ENCODE measurements around the gene TACC2.

The TACC2 gene

DNA sequence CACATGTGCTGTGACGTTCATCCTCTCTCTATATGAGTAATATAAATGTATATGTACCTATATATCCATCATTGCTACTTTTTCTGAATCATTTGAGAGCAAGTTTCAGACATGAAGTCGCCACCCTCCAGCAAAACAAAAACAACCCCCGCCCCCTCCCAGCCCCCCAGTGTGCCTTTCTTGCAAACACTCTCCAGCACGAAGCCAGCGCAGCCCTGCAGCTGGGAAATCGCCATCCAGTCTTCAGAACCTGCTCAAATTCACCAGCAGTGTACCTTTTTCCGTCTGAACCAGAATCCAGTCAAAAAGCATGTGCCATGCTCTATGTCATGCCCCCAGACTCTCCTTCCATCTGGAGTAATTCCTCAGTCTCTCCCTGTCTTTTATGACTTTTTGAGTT lies 135.8 kb downstream of the TACC2 start:
- no peak for DNase-seq

DNA sequence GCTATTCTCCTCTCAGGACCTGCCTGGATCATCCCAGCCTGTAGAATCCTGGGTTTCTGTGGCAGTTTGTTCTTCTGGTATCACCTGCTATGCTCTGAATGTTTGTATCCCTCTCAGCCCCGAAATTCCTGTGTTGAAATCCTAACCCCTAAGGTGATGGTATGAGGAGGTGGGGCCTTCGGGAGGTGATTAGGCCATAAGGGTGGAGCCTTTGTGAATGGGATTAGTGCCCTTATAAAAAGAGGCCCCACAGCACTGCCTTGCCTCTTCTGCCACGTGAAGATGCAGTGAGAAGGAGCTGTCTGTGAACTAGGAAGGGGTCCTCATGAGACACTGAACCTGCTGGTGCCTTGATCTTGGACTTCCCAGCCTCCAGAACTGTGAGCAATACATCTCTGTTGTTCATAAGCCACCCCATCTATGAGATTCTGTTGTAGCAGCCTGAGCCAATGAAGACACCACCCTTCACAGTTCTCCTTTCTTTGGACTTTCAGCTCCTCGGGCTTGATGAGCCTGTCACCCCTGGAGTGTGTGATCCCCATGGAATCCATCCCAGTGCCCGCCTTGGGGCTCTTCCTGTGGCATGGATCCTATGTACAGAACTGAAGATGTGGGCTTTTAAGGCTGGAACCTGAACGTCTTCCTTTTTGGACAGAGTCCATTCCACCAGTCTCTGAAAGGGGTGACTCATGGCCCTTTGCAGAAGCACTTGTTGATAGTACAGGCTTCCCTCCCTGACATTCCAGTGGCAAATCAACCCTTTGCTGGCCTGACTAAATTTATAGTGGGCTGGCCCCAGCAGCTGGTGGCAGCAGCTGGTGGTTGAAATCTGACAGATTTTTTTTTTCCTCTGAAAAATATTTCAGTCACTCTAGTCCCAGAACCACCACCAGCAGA lies 138.0 kb downstream of the TACC2 start:
- peak; percentile 48 for DNase-seq

DNA sequence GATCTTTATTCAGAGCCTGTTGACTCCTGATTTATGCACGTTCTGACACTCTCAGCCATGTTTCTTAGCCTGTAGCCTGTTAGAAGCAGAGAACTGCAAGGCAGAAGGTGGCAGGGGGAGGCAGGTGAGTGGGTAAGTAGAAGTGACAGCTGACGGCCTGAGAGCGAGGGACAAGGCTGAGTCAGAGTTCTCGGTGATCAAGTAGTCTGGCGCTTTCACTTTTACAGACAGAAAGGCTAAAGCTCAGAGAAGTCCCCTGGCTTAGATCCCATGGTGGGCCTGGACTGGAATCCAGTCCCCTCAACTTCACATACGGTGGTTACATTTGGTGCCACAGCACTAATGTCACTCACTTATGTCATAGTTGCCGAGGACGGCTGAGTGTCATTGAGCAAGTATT lies 139.0 kb downstream of the TACC2 start:
- DNase-seq: no peak

- DNase-seq: no peak
Observed at GRCh38 chr10:122128357-122128756, 139.4 kb downstream of the TACC2 start.

DNA sequence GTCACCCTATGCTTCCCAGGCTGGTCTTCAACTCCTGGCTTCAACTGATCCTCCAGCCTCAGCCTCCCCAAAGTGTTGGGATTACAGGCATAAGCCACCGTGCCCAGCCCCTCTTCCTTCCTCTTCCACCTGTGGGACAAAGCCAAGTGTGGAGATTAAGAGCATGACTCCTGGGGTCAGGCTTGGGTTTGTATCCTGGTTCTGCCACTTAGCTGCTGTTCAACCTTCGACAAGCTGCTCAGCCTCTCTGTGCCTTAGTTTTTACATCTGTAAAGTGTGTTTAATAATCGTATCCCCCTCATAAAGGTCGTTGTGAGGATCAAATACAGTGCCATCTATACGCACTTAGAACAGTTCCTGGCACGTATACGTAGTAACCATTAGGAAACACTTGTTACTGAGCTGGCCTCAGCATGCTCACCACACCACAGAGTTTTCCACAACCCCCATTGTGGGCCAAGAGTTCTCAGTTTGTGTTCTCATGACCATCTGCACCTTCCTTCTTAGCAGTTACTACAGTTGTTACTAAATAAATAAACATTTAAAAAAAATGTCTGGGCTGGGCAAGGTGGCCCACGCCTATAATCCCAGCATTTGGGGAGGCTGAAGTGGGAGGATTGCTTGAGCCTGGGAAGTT lies 141.6 kb downstream of the TACC2 start:
- DNase-seq: no peak

GRCh38 chr10:122132331-122132755 lies 143.4 kb downstream of the TACC2 start:
- no peak for DNase-seq

GRCh38 chr10:122132882-122133565 lies 144.1 kb downstream of the TACC2 start:
- no peak for DNase-seq

DNA sequence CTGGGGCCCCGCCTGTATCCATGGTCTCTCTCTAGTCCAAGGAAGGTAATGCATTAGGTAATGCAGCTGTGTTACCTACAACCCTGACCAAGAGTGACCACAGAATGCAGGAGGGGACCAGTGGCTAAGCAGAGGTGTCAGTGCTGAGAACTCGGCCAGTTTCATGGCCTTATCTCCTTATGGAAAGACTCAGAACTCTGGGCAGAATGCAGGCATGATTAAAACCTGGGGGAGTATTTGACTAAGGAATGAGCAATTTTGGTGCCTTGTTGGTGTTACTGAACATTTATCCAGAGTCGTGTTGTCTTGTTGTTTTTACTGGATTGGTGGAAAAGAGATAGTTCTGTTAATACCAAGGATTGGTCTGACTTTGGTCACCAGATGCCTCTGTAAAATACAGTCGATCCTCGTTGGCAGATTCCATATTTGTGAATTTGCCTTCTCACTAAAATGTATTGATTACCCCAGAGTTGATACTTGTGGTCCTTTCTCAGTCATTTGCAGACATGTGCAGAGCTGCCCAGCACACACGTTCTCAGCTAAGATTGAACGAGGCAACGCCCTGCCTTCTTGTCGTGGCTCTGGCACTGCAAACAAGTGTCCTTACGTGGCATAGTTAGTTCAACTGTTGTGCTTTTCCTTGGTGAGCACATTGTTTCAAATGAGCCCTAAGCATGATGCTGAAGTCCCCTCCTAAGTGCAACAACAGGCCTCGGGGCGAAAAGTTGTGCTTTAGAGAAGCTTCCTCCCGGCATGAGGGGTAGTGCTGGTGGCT lies 146.5 kb downstream of the TACC2 start:
- DNase-seq: no peak

DNA sequence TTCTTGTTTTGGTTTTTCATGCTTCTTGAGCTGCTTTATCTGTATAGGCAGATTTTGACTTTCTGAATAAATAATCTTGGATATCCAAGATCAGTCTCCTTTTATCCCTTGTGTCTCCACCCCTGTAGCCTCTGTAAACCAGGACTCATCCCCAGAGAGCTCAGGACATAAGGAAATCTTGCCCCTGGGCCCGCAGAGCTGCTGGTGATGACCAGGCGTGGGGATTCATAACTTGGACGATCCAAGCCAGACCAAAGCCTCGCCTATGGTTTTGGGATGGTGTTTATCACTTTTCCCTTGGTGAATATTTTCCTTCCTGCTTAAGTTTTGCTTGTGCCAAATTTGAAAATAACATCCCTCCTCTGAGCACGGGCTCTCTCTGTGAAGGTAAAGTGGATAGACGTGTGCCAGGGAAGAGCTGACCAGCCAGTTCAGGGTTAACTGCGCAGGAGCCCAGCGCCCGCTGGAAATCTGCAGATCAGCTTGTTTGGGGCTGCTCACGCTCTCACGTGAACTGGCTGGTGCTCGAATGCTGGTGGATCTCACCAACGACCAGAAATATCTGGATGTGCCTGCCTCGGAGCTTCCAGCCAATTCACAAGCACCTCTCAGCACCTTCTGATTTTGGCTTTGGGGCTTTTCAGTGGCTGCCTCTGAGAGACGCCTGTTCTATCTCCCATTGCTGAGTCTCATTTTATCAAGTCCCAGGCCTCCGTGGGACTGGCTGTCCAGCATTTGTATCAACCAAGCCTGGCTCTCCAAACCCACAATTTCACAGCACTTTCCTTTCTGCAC lies 150.1 kb downstream of the TACC2 start:
- no peak for DNase-seq

GRCh38 chr10:122139627-122140170 lies 150.7 kb downstream of the TACC2 start:
- peak; percentile 43 for DNase-seq

DNA sequence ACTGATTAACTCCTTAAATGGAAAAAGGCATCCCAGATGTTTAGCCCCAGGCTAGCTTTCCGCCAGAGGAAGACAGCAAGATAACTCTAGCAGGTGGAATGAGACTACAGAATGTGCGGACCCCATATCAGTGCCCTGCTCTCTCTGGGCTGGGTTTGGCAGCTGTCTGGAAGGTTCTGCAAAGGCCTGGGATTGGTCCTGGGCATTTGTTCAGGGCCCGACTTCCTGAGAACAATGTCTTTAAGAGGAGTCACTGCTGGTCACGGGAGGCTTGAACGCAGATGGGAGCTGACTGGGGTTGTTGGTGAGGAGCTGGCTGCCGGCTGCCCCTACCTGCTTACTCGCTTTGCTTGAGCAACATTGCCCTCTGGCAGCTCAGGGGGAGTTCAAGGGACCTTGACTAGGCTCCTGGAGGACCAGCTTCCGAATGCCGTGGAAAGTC lies 151.5 kb downstream of the TACC2 start:
- no peak for DNase-seq

- DNase-seq: peak; percentile 61
Observed at GRCh38 chr10:122140941-122141623, 152.1 kb downstream of the TACC2 start.

GRCh38 chr10:122141821-122142640 lies 153.1 kb downstream of the TACC2 start:
- no peak for DNase-seq

GRCh38 chr10:122142641-122143237 lies 153.8 kb downstream of the TACC2 start:
- DNase-seq: no peak

DNA sequence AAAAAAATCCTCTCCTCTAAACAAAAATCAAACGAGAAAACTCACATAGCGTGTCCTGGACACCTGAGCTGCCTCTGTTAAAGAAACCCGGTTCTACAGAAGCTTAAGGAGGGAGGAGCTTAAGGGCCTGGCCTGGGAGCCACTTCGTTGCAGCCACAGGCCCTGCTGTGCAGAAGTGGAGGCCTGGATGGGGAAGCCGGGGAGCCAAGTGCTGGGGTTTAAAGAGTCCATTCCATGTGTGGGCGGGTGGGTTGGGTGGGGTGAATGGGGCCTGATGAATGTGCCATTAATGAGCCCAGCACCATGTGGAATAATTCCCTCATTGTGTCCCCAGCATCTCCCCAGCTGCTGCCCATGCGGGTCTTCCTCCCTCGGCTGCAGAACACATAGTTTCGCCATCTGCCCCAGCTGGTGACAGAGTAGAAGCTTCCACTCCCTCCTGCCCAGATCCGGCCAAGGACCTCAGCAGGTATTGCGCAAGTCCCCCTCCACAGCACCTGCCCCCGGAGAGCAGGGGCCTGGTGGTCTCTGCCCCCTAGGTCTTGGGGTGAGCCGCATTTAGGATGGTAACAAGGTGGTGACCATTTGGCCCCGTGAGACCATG lies 154.4 kb downstream of the TACC2 start:
- DNase-seq: no peak

- DNase-seq: no peak
Observed at GRCh38 chr10:122144199-122144598, 155.2 kb downstream of the TACC2 start.

- no peak for DNase-seq
Observed at GRCh38 chr10:122145113-122145512, 156.2 kb downstream of the TACC2 start.

DNA sequence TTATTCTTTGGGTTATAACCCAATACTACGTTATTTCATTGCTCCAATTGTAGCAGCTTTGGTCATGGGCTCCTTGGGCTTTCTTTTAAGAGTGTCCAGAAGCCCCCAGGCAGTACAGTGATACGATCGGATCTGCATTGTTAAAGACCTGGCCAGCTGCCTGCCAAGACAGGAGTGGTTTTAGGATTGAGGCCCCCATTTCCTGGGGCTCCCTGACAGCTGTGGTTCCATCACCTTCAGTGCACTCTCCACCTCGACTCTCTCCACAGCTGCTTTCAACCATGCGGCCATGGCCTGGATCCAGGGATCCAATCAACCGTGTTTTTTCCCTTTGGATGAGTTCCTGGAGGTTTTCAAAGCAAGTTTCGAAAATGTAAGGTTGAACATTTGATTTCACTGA lies 158.7 kb downstream of the TACC2 start:
- DNase-seq: peak; percentile 54

DNA sequence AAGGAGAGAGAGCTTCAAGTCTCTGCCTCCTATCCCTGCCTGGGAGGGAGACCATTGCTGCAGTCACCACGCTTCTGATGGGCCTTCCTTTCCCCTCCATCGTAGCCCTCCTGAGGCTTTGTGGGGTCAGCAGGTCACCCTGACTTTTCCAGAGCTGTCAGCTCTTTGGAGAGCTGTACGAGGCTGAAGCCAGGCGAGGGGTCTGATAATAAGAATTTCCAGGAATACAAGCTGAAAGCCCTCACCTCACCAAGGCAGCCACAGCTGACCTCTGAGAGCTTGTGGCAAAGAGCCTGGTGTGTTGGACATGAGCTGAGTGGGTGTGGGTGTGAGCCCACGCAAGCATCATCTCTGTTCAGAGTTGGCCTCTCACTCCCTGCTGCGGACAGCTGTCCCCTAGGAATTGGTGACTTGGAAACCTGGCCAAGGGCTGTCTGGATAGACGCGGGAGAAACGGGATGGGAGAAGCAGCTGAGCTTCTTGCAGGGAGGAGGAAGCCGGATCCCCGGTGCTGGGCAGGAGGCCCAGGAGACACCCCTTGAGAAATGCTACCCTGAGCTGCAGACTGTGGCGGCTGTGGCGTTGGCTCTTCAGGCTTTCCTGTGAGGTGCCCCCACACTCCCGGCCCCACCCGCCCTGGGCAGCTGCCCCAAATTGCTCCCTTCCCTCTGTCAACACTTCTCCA lies 160.1 kb downstream of the TACC2 start:
- no peak for DNase-seq
